GM18526 (cell line): ENCODE results near the gene NVL.

Source experiments
- POLR2A ChIP-seq: IDR thresholded peaks from 3 replicates; pipeline ENCODE4 v1.6.1; 2011; ENCODE audit not compliant: insufficient read length; ENCODE audit errors: extremely low read depth

The NVL gene

DNA sequence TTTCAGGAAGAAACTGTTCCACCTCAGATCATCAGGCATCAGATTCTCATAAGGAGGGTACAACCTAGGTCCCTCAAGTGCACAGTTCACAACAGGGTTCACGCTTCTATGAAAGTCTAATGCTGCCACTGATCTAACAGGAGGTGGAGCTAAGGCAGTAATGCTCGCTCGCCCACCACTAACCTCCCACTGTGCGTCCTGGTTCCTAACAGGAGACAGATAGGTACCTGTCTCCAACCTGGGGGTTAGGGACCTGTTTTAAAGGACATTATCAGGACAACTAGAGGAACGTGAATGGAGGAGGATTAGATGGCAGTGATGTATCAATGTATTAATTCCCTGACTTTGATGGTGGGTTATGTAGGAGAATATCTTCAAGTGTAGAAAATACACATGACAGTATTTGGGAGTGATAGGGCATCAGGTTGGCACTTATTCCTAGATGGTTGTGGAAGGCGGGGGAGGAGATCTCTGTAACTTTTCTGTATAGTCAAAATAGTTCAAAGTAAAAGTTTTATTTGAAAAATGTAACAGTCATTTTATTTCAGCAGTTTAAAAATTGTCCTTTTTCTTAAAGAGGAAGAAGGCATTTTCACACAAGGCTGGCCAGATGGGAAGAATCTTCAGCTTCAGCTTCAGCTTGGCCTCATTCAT lies 103.0 kb downstream of the NVL start:
- TF ChIP-seq POLR2A: no peak

DNA sequence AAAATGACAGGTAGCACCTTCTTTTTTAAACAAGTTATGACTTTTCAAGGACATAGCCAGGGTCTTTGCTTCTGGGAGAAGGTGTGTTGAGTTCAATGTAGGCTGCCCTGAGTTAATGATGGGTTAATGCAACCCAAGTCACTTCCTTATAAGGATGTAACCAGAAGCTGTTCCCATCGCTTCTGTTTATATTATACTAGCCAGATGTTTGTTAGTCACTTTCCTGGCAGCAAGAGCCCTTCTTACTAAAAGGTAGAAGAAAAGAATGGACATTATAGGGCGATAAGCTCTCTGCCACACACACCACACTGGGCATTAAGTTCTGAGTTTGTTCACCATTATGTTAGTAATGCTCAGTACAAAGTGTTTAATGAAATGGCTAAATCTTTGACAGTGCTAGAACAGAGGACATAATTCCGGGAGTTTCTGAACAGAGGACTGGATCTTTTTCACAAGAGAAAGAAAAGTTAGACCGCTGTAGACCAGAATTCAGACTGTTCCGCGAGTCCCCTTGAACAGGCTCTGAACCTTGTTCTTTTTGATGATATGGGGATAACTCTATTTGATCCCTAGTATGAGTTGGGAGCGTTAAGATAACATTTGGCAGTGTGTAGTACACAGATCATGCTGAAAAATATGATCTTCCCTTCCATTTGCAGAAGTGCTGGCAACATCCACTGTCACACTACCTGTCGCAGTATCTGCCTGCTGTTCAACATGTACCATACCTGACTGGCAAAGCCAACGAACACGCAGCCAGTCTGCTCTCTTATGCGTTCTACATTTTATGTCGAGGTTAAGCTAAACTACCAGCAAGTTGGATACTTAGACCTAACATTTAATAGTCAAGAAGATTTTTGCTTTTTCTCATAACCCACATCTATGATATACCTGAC lies 105.9 kb downstream of the NVL start:
- no peak for TF ChIP-seq POLR2A

- no peak for TF ChIP-seq POLR2A
Observed at GRCh38 chr1:224219612-224220059, 110.3 kb downstream of the NVL start.

DNA sequence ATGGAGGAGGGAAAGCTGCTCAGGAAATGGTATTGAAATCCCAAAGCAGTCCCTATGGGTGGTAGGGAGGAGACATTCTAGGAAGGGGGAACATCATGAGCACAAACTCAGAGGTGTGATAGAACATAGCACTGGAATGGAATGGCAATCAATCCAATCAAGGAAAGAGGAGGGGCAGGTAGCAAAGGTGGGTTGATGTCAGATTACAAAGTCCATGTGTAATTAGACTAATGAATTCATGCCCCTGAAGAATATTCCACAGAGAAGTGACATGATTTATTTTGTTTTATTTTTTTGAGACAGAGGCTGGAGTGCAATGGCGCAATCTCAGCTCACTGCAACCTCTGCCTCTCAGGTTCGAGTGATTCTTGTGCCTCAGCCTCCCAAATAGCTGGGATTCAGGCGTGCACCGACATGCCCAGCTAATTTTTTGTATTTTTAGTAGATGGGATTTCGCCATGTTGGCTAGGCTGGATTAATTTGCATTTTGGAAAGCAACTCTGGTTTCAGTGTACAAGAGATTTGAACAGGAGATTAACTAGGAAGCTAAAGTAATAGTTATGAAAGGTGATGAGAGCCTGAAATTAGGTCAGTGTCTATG lies 110.9 kb downstream of the NVL start:
- TF ChIP-seq POLR2A: no peak

DNA sequence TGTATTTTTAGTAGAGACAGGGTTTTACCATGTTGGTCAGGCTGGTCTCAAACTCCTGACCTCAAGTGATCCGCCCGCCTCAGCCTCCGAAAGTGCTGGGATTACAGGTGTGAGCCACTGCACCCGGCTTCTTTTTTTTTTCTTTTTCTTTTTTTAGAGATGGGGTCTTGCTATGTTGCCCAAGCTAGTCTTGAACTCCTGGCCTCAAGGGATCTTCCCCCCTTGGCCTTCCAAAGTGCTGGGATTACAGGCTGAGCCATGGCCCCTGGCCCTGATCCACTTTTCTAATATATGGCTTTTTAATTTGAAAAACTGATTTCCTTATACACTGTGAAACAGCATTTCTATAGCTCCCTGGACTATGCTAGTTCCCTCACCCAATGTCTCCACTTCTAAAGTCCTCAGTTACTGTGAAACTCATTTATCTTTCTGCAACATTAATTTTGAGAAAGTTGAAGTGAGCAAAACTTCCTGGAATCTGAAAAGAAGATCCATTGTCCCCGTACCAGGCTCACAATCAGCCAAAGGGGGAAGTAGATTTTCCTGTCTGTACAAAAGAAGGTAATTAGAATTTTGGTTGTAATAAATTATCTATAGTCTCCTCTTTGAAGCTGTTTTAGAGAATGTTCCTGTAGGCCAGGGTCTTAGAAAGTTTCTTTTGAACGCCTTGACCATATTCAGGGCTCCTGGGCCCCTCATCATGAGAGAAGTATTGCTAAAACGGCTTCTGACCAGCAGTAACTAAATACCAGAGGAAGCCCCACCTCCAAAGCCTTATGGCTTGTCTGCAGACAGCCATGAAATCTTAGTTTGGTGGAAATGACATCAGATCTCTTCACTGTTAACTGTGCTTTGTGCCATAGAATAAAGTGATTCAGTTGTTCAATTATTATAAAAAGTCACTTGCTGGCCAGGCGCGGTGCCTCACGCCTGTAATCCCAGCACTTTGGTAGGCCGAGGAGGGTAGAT lies 112.0 kb downstream of the NVL start:
- no peak for TF ChIP-seq POLR2A

DNA sequence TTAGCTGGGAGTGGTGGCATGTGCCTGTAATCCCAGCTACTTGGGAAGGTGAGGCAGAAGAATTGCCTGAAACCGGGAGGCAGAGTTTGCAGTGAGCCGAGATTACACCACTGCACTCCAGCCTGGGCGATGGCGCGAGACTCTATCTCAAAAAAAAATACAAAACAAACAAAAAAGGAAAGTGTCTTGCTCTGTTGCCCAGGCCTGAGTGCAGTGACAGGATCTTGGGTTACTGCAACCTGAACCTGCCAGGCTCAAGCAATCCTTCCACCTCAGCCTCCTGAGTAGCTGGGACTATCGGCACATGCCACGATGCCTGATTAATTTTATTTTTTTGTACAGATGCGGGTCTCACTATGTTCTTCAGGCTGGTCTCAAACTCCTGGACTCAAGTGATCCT lies 113.6 kb downstream of the NVL start:
- no peak for TF ChIP-seq POLR2A

- TF ChIP-seq POLR2A: no peak
Observed at GRCh38 chr1:224213438-224214119, 116.4 kb downstream of the NVL start.

- TF ChIP-seq POLR2A: no peak
Observed at GRCh38 chr1:224212618-224213061, 117.3 kb downstream of the NVL start.

DNA sequence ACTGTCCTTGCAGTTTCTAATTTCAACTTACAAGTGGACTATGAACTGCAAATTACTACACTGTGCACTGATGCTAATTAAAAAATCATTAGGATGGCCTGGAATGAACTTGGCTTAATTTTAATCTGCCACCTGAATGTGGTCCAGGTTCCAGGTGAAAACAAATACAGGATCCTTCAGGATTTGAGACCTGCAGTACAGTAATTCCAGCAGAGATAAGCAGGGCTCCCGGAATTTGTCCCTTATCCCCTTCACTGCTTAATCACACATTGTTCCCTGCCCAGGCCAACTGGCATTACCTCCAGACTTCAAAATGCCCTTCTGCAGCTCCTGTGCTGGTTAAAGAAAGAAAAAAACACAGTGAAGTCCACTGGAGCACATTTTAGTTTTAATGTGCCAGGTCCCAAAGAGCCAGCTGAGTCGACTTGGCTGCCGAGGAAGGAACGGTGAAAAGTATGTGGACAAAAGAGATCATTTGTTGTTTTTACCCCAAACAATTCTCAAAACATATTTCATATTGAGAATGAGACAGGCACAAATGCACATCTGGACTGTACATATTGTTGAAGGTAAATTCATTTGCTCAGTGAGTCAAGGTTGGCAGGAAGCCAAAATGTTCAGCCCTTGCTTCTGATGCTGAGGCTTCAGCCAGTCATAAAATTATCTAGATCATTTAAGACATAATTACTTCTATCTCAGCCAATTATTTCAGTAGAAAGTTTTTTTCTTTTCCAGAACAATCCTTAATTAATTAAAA lies 118.6 kb downstream of the NVL start:
- no peak for TF ChIP-seq POLR2A

- TF ChIP-seq POLR2A: no peak
Observed at GRCh38 chr1:224205438-224205840, 124.5 kb downstream of the NVL start.

- TF ChIP-seq POLR2A: no peak
Observed at GRCh38 chr1:224203243-224204016, 126.5 kb downstream of the NVL start.

- no peak for TF ChIP-seq POLR2A
Observed at GRCh38 chr1:224201853-224202252, 128.1 kb downstream of the NVL start.

- TF ChIP-seq POLR2A: no peak
Observed at GRCh38 chr1:224201383-224201782, 128.6 kb downstream of the NVL start.
